IPS-18a (cell line): ENCODE results near the gene TACC3.

Experiments used
- H3K27ac ChIP-seq: one replicate; pipeline ENCODE4 v1.5.1; 2013; ENCODE audit warnings: low read length
- H3K27me3 ChIP-seq: one replicate; pipeline ENCODE4 v1.6.1; 2013; ENCODE audit warnings: mild to moderate bottlenecking, low read length; ENCODE audit not compliant: control insufficient read depth, insufficient read depth
- H3K36me3 ChIP-seq: one replicate; pipeline ENCODE4 v1.6.1; 2013; ENCODE audit warnings: low read depth, low read length; ENCODE audit not compliant: control insufficient read depth
- H3K4me1 ChIP-seq: one replicate; pipeline ENCODE4 v1.6.1; 2013; ENCODE audit warnings: low read depth, low read length; ENCODE audit not compliant: control insufficient read depth
- H3K4me3 ChIP-seq: one replicate; pipeline ENCODE4 v1.5.1; 2013; ENCODE audit warnings: low read length
- H3K9ac ChIP-seq: one replicate; pipeline ENCODE4 v1.6.1; 2013; ENCODE audit warnings: mild to moderate bottlenecking, low read length, moderate library complexity
- H3K9me3 ChIP-seq: one replicate; pipeline ENCODE4 v1.6.1; 2013; ENCODE audit warnings: low read depth, low read length; ENCODE audit not compliant: control insufficient read depth

The TACC3 gene

GRCh38 chr4:1777822-1778641, 56.7 kb downstream of the TACC3 start:
- Histone ChIP-seq H3K9me3 (no peaks in the 10 kb centered on the region), H3K27ac (peak overlapping the region; percentile 35), H3K36me3 (no peaks in the 10 kb centered on the region), H3K27me3 (no peaks in the 10 kb centered on the region), H3K9ac (no peak overlapping the region), H3K4me3 (peak overlapping the region; percentile 7), H3K4me1 (peaks cover 21% of the 10 kb centered on the region)

GRCh38 chr4:1778642-1779392, 57.5 kb downstream of the TACC3 start:
- Histone ChIP-seq H3K4me1 (peaks cover 21% of the 10 kb centered on the region), H3K36me3 (no peaks in the 10 kb centered on the region), H3K9me3 (no peaks in the 10 kb centered on the region), H3K9ac (no peak overlapping the region), H3K27ac (no peak overlapping the region), H3K27me3 (no peaks in the 10 kb centered on the region), H3K4me3 (no peak overlapping the region)

DNA sequence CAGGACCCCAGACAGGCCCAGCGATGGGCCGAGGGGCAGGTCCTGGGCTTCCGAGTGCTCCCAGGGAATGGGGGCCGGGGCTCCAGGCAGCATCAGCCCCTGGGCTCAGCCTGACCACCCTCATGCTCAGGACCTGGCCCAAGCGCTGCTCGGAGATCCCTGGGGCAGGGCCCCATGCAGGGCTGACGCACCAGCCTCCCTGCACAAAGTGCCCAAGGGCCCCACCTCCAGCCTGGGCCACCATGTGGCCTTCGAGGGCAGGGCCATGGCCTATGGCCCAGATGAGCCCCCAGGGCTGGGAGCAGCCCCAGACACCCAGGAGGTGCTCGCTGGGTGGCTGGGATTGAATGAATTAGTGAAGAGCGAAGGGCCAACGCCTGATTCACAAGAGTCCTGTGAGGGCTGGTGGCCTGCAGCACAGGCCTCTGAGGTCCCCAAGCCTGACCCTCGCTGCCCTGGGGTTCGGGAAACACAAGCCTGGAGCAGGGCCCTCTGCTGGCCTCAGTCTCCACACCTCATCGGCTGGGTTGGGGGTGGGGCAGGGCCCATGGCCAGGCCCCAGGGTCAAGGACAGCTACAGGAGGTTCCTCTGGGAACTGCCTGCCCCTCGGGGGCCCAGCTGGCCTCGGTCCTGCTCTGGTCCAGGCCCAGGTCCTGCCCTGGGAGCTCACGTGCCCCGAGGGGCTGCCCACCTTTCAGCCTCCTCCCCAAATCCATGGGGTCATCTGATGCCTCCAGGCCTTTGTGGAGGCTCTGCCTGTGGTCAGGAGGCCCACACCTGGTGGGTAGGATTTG, 58.5 kb downstream of the TACC3 start:
- H3K9ac ChIP-seq, result no peak overlapping the region
- no peaks in the 10 kb centered on the region for H3K27me3 ChIP-seq
- no peaks in the 10 kb centered on the region for H3K36me3 ChIP-seq
- no peaks in the 10 kb centered on the region for H3K9me3 ChIP-seq
- H3K4me1 ChIP-seq, result peaks cover 21% of the 10 kb centered on the region
- no peak overlapping the region for H3K4me3 ChIP-seq
- H3K27ac ChIP-seq, result no peak overlapping the region

- Histone ChIP-seq H3K4me1 (peaks cover 21% of the 10 kb centered on the region), H3K27ac (no peak overlapping the region), H3K27me3 (no peaks in the 10 kb centered on the region), H3K9me3 (no peaks in the 10 kb centered on the region), H3K4me3 (no peak overlapping the region), H3K9ac (no peak overlapping the region), H3K36me3 (no peaks in the 10 kb centered on the region)
Observed at GRCh38 chr4:1780435-1780834, 59.1 kb downstream of the TACC3 start.

- Histone ChIP-seq H3K4me1 (peaks cover 8% of the 10 kb centered on the region), H3K27me3 (no peaks in the 10 kb centered on the region)
Observed at GRCh38 chr4:1783015-1783414, 61.7 kb downstream of the TACC3 start.

DNA sequence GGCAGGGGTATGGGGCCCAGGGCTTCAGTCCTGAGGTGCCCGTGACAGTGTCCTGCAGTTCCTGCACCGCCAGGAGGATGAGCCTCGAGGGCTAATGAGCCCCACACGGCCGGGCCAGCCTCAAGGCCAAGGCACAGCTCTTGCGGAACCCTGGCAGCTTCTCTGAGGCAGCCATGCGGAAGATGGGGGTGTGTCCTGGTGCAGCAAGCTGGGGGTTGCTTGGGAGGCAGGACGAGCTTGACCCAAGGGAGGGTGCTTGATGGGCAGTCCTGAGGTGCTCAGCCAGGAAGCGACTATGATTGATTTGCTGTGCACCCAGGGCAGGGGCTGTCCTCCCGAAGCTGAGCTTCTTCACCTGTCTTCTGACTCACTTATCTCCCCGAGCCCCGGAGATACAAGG, 62.6 kb downstream of the TACC3 start:
- no peaks in the 10 kb centered on the region for H3K36me3 ChIP-seq

More at GRCh38 chr4:1783015-1783414, 61.7 kb downstream of the TACC3 start:
- Histone ChIP-seq H3K36me3 (no peaks in the 10 kb centered on the region), H3K27ac (no peak overlapping the region), H3K9ac (no peak overlapping the region), H3K4me3 (no peak overlapping the region), H3K9me3 (no peaks in the 10 kb centered on the region)

DNA sequence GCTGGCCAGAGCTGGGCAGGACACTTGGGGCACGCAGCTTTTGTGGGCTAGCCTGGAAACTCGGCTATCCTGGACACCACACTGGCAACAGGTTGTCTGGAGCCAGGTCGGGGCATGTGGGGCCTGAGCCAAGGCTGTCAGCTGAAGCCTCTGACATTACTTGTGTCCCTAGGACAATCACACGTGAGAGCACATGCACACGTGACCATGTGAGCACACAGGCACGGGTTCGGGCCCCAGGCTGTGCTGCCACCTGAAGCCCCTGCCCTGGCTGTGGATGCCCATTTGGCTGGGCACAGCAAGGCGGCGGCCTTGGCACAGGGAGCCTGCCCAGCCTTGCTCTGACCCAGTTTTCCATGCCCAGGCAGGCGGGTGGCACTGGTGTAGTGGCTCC, 63.1 kb downstream of the TACC3 start:
- Histone ChIP-seq H3K36me3 (no peaks in the 10 kb centered on the region), H3K9me3 (no peaks in the 10 kb centered on the region), H3K4me1 (no peaks in the 10 kb centered on the region), H3K9ac (no peak overlapping the region), H3K27me3 (no peaks in the 10 kb centered on the region), H3K4me3 (no peak overlapping the region), H3K27ac (no peak overlapping the region)

More for the DNA sequence above, 62.6 kb downstream of the TACC3 start:
- Histone ChIP-seq H3K9me3 (no peaks in the 10 kb centered on the region), H3K4me1 (peaks cover under 1% of the 10 kb centered on the region), H3K9ac (no peak overlapping the region), H3K27ac (no peak overlapping the region), H3K27me3 (no peaks in the 10 kb centered on the region), H3K4me3 (no peak overlapping the region)

DNA sequence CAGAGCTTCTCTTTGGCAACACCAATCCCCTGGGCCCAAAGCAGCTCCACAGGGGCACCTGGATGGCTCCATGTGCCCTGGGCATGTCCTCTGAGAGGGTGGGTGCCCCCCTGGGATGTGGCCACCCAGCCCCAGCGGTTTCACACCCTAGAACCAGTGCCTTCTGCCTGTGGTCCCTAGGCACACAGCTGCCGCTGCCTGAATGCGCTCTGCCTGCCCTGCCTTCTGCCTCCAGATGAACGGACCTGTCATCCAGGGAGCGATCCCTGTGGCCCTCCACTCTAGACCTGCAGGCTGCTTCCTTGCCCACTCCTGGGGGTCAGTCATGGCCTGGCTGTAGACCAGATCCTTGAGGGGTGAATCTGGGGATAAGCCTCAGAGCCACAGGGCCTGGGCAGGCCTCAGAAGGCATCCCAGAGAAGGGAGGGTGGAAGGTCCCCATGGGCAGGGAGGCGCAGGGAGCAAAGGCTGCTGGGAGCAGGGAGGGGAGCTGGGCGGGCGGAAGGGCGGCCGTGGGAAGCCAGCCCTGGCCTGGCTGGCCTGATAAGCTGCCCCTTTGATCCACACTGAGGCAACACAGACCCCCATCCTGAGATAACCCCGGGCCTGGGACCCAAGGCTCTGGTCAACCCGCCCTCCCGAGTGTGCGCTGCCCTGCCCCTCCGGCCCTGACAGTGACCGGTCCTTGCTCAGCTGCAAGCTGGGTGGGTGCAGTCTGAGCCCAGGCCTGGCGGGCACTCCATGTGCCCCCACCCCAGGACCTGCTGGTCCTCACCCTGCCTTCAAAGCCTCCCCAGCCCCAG, 63.7 kb downstream of the TACC3 start:
- Histone ChIP-seq H3K36me3 (no peaks in the 10 kb centered on the region), H3K4me1 (no peaks in the 10 kb centered on the region), H3K4me3 (no peak overlapping the region), H3K9ac (no peak overlapping the region), H3K27me3 (no peaks in the 10 kb centered on the region), H3K9me3 (no peaks in the 10 kb centered on the region), H3K27ac (no peak overlapping the region)

DNA sequence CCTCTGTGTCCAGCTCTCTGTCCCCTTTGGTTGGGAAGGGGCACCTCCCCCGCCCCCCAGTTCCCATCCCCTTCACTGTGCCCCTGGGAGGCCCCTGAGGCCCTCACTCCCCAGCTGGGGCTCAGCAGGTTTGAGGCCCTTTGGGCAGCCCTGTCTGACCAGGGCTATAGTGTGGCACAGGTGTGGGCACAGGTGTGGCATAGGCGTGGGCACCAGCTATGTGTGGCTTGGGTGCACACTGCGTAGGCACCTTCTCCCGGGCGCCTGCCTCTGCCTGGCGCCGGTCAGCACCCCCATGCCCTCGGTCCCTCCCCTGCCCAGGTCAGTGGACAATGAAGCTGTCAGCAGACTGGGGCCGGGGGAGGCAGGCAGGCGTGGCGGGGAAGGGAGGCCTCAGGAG, 64.3 kb downstream of the TACC3 start:
- no peaks in the 10 kb centered on the region for H3K4me1 ChIP-seq
- no peaks in the 10 kb centered on the region for H3K36me3 ChIP-seq
- no peak overlapping the region for H3K27ac ChIP-seq
- no peaks in the 10 kb centered on the region for H3K9me3 ChIP-seq
- H3K4me3 ChIP-seq, result no peak overlapping the region
- H3K27me3 ChIP-seq, result peaks cover 6% of the 10 kb centered on the region
- no peak overlapping the region for H3K9ac ChIP-seq

- Histone ChIP-seq H3K4me1 (no peaks in the 10 kb centered on the region), H3K27me3 (peaks cover 17% of the 10 kb centered on the region), H3K27ac (no peak overlapping the region), H3K4me3 (no peak overlapping the region), H3K9me3 (no peaks in the 10 kb centered on the region), H3K9ac (no peak overlapping the region), H3K36me3 (no peaks in the 10 kb centered on the region)
Observed at GRCh38 chr4:1786544-1787362, 65.4 kb downstream of the TACC3 start.
